CD4-positive, alpha-beta T cell treated with Interleukin-17A for 4 hours (primary cell): ENCODE results near the gene RAB40C.

Experiments
- DNase-seq: peaks from one replicate; pipeline ENCODE4 v3.0.0-alpha.2; 2020; ENCODE audit warnings: mixed read lengths

The RAB40C gene

GRCh38 chr16:559411-560203, 30.3 kb upstream of the RAB40C start:
- no peak for DNase-seq

DNA sequence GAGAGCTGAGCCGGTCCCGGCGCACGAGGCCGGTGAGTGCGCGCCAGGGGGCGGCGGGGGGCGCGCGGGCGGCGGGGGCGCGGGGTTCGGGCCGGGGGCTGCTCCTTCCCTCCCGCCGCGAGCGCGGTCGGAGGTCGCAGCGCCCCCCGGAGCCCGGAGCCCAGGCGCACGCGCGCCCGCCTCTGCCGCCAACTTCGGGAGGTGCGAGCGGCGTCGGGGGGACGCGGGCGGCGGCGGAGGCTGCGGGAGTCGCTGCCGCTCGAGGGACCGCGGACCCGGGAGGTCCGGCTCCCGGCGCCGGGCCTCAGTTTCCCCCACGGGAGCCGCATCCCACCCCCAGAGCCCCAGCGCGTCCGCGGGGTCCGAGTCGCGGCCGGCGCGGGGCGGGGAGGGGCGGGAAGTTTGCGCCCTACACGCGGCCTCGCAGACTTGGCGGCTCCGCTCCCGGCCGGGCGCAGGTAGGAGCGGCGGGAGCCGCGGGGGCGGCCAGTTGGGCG, 29.6 kb upstream of the RAB40C start, which contains the start of gene PRR35:
Gene PRR35, plus strand, starts transcription at position 191 of the 497 bp plus-strand sequence. CDS start 2,901 bp downstream, outside the sequence.
- DNase-seq, result no peak

GRCh38 chr16:560701-561412, 29.0 kb upstream of the RAB40C start:
- no peak for DNase-seq

DNA sequence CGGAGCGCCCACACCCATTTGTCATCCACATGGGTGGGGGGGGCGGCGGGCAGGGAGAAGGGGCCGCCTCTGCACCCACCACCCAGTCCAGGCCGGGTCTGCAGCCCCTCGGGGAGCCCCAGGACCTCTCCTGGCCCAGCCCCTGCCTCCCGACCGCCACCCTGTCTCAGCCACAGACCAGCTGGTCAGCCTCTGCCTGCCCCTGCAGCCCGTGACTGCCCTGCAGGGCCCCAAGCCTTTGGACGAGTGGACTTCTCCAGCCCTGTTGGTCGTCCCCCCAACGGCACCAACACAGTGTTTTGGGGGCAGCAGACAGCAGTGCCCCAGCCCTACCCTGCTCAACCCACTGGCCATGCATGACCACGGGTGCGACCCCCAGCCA, 28.5 kb upstream of the RAB40C start:
- DNase-seq, result no peak

DNA sequence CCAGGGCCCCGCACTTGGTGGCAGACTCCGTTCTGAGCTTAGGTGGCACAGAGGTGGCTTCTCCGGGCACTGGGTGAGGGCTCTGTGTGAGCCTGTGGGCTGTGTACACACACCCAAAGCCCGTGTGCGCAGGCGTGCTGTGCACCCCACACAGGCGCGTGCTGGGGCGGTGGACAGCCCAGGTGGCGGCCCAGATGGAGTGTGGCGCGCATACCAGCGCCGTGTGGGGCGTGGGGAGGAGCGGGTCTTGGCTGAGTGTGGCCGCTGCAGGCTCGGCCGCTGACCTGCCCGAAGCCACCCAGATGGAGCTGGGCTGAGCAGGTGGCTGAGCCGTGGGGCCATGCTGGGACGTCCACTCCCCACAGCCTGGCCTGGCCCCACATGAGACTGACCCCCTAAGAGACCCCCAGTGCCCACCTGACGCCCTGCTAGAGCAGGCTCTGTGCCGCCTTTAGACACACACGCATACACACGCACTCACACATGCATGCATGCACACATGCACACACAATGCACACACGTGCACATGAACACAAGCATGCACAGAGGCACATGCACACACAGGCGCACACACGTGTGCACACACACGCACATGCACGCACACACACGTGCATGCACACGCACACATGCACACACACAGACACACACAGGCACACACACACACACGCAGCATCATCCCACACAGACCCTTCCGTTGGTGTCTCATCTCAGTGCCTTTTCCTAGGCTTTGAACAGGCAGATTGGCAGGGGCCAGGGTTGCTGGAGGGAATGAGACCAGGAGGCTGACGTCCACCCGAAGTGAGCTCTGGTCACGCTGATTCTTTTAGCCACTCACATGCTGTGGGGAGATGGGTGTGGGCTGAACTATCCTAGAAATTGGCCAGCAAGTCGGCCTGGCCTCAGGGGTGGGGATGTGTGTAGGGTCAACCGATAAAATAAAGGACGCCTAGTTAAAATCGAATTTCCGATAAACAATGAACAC, 27.6 kb upstream of the RAB40C start:
- no peak for DNase-seq

- no peak for DNase-seq
Measured at GRCh38 chr16:563072-563644, 26.7 kb upstream of the RAB40C start.

- DNase-seq, result no peak
Measured at GRCh38 chr16:564690-565418, 25.0 kb upstream of the RAB40C start.

DNA sequence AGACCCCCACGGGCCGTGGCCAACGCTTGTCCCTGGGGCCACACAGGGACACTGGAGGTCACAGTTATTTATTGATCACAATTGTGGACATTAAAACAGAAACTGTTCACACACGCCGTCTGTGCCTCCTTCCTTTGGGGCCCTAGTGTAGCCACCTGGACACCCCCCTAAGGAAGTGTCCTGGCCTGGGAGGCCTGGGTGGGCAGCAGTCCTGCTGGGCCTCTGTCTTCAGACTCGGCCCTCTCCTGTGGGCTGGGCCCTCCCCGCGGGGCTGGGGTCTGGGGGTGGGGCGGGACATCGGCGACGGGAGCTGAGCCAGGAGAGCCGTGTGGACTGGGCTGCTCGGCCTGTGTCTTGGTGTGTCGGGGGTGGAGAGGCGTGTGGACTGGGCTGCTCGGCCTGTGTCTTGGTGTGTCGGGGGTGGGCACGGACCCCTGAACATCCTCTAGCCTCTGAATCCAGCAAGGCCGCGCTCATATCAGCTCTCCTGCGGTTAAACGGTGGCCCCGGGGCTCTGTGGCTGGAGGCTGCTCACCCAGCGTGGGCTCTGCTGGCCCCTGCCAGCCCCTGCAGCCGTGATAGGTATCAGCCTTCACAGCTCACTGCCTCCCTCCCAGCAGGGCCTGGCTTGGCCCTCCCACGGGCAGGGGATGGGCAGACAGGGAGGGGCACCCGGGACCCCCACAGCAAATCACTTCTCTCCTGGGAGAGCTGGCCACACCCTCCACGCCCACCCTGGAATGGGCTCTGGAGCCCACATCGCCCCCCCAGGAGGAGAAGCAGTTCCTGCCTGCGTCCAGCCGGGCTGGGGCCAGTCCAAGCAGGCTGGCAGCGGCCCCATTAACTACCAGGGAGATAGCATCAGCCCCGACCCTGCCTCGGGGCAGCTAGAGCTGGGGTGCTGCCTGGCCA, 24.2 kb upstream of the RAB40C start:
- no peak for DNase-seq

DNA sequence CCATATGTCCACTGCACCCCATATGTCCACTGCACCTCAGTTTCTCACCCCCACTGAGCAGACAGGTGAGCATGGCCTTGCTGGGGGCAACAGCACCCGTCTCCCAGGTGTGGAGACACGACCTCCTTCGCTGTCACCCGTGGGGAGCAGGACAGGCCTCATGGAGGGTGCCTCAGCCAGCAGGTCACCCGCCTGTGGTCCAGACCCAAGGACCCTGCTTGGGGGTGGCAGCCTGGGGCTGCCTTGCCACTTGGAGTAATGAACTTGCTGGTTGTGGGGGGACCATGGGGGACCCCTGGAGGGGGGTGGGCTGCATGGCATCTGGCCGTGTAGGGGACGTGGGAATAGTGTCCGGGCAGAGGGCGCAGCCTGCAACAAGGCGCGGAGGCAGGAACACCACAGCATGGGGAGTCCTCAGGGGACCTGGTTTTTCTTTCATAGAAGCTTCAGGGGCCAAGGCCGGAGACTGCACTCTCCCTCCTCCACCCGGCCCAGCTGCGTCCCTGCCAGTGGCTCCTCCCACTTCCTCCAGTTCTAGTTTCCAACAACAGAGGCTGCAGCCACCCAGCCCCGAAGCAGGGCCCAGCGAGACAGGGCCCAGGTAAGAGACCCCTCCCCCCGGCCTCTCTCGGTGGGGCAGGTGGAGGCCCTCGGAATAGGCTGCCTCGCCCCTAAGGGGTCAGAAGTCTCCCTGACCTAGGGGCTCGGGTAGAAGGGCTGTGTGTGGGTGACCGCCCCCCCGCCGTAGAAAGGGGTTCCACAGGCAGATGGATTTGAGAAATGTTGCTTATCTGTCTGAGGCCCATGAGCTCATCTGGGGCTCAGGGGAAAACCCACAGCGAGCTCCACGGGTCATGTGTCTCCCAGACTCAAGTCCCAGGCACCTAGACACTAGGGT, 23.1 kb upstream of the RAB40C start, which contains the start of gene NHLRC4:
Gene NHLRC4, plus strand, starts transcription at position 531 of the 898 bp plus-strand sequence. CDS start 1,043 bp downstream, outside the sequence.
- DNase-seq, result peak; percentile 78

DNA sequence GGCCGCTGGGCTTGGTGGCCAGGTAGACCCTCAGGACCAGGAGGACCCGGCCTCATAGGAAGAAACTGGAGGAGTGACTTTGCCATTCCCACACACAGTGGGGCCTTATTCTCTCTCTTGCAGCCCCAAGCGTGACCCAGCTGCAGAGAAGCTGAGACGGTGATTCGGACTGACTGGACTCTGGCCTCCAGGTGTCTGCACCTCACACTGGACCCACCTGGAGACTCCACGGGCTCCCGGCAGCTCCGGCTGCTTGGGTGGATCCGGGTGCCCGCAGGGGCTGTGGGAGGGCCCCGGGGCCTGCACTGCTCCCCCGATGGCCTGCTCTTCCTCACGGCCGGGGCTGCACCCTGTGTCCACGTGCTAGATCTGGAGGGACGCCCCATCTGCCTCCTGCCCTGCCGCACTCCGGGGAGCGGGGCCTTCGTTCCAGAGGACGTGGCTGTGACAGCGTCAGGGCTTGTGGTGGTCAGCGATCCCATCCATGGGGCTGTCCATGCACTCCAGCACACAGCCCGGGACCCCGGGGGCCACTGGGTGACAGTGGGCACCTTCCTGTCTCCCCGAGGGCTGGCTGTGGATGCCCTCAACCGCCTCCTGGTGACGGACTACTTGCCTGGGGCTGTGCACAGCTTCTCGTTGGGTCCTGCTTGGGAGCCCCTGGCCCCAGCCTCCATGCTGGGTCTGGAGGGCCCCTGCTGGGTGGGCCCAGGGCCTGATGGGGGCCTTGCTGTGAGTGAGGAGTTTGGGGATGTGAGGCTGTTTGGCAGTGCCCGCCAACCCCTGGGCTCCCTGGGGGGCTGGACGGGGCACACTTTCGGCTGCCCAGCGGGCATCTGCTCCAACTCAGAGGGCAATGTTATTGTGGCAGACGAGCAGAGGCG, 22.3 kb upstream of the RAB40C start:
- DNase-seq, result no peak

DNA sequence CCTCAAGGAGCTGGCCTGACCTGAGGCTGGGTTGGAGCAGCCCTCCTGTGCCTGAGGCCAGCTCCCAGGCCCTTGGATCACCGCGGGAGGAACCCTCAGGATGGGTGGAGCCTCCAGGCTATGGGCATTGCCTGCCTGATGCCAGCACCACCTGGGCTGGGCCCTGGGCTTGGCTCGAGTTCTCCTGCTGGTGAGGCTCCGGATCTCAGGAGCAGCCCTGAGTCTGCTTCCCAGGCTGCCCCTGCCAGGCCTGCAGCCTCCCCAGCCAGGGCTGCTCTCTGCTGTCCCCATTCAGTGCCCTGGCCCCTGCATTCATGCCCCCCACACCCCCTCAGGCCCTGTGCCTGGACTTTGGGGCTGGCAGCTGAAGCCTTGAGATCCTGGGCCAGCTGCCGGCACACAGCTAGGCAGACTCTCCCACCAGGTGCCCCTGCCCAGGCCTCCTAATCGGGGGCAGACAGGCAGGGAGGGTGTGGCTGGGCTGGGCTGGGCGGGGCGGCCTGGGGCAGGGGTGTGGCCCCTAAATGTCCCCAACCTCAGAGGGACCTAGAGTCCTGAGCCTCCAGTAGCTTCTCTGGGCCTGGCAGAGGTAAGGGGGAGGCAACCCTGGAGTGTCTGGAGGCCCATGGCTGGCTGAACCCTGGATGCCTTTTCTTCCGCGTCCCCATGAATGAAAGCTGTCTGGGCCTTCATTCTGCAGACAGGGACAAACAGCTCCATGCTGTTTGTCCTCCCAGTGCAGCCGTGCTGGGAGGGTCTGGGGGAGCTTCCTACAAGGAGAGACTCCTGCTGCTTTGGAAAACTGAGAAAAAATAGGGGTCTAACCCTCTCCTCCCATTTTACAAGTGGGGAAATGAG, 21.2 kb upstream of the RAB40C start:
- DNase-seq, result no peak

DNA sequence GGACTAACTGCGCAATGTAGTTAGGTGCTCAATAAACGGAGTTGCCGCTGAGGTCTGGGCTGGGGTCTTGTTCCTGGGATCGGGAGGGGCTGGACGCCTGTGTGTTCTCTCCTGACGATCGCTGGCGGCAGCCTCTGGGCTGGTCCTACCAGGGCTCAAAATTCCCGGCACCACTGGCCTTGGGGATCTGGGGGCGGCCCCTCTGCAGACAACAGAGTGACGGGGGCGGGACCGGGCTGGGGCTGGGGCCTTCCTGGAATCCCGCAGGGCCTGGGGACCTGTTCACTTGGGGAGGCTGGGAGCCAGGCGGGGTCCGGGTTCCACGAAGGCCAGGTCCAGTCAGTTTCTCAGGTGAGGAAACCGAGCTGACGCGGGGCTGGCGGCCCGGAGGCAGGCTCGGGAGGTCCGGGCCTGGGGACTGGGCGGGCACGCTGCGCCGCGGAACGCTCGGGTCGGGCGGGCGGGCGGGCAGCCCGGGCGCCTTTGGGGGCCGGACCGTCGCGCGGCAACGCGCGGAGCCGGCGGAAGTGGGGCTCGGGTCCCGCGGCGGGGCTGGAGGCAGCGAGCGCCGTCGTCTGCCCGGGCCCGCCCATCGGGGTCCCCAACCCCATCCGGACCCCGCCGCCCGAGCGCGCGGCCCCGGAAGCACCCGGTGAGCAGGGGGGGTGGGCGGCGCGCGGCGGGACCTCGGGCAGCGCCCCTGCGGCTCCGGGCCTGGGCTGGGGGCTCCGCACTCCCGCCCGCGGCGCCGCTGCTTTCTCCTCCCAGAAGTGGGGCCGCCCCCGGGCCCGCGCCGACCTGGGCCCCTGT, 20.2 kb upstream of the RAB40C start, which contains the start of gene PIGQ:
Gene PIGQ, plus strand, starts transcription at position 524 of the 810 bp plus-strand sequence. CDS start 4,107 bp downstream, outside the sequence.
- peak; percentile 76 for DNase-seq

GRCh38 chr16:572865-573650, 16.8 kb upstream of the RAB40C start:
- DNase-seq, result no peak

GRCh38 chr16:574021-574760, 15.7 kb upstream of the RAB40C start:
- DNase-seq, result no peak
